Tibial artery (tissue), 4 donors: Measurements from ENCODE around the gene PCDHB2.

Source experiments
- DNase-seq, 2 donors: peaks; one replicate each; pipeline ENCODE4 v3.0.0-alpha.2; 2019
- H3K27ac ChIP-seq, 2 donors: fragments of 200-600 bp; sonication (generic) in 1 of 2; 1 replicate in 1 of 2; 2 replicates in 1 of 2; pipeline ENCODE4 v1.5.1; 2018 to 2019; ENCODE audit warnings: mild to moderate bottlenecking in 1 of 2
- H3K27me3 ChIP-seq, 2 donors: fragments of 200-600 bp; sonication (generic) in 1 of 2; one replicate each; pipeline versions ENCODE4 v1.5.1 to v1.6.0; 2016 to 2019
- H3K36me3 ChIP-seq, 3 donors: fragments of 200-600 bp; sonication (generic) in 2 of 3; one replicate each; pipeline ENCODE4 v1.5.1; 2016 to 2019; ENCODE audit warnings: mild to moderate bottlenecking in 2 of 3
- H3K4me1 ChIP-seq, 4 donors: fragments of 200-600 bp; sonication (generic) in 2 of 4; 1 replicate in 3 of 4; 2 replicates in 1 of 4; pipeline ENCODE4 v1.5.1; 2016 to 2019
- H3K4me3 ChIP-seq, 2 donors: fragments of 200-600 bp; sonication (generic) in 1 of 2; 1 replicate in 1 of 2; 2 replicates in 1 of 2; pipeline ENCODE4 v1.5.1; 2018 to 2019; ENCODE audit warnings: mild to moderate bottlenecking in 2 of 2
- H3K9me3 ChIP-seq, 3 donors: fragments of 200-600 bp; sonication (generic) in 1 of 3; one replicate each; pipeline ENCODE4 v1.5.1; 2016 to 2019
- intact Hi-C: fragments of 100-400 bp; cut with DNase I; formaldehyde crosslinking; loops from one replicate; pipeline ENCODE4 v1.15.0; 2023; ENCODE audit warnings: low total_unique reads
- TF ChIP-seq, protein P1 (sequence below), 2 experiments: fragments of 200-600 bp in 1 of 2; fragments of 450-650 bp in 1 of 2; IDR thresholded peaks; one replicate each; pipeline ENCODE4 v1.5.1; 2017 to 2019; ENCODE audit warnings: antibody characterized with exemption in 2 of 2, mild to moderate bottlenecking in 1 of 2, moderate library complexity in 1 of 2

PCDHB2 gene

DNA sequence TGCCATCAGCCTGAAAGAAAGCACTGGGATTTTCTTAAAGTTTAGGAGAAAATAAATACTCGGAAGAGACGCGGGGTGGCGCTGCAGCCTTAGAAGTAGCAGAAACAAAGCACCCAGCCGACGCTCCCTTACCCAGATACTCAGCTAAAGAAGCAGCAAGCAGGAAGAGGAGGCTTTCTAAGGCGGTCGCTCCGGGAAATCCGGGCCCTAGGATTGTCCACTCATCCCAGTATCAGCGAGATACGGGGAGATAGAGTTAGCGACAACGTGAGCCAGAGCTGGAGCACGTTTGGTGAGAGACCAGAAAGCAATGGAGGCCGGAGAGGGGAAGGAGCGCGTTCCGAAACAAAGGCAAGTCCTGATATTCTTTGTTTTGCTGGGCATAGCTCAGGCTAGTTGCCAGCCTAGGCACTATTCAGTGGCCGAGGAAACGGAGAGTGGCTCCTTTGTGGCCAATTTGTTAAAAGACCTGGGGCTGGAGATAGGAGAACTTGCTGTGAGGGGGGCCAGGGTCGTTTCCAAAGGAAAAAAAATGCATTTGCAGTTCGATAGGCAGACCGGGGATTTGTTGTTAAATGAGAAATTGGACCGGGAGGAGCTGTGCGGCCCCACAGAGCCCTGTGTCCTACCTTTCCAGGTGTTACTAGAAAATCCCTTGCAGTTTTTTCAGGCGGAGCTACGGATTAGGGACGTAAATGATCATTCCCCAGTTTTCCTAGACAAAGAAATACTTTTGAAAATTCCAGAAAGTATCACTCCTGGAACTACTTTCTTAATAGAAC lies at the start of gene PCDHB2:
Gene PCDHB2 (plus strand): TSS at position 135 of the 782 bp plus-strand sequence. CDS start 176 bp downstream, at position 311.
- Histone ChIP-seq H3K27me3 (peaks cover 0 to 4% of the 10 kb centered on the region in 2 donors), H3K4me3 (peak within 1 kb of the TSS; percentile 17 to 29), H3K36me3 (peaks cover 0 to 3% (median 0%) of the 10 kb centered on the region in 3 donors), H3K4me1 (no peaks in the 10 kb centered on the region), H3K27ac (no peak within 1 kb of the TSS), H3K9me3 (peaks cover 3 to 78% (median 49%) of the 10 kb centered on the region in 3 donors)
- TF ChIP-seq, protein P1, sequence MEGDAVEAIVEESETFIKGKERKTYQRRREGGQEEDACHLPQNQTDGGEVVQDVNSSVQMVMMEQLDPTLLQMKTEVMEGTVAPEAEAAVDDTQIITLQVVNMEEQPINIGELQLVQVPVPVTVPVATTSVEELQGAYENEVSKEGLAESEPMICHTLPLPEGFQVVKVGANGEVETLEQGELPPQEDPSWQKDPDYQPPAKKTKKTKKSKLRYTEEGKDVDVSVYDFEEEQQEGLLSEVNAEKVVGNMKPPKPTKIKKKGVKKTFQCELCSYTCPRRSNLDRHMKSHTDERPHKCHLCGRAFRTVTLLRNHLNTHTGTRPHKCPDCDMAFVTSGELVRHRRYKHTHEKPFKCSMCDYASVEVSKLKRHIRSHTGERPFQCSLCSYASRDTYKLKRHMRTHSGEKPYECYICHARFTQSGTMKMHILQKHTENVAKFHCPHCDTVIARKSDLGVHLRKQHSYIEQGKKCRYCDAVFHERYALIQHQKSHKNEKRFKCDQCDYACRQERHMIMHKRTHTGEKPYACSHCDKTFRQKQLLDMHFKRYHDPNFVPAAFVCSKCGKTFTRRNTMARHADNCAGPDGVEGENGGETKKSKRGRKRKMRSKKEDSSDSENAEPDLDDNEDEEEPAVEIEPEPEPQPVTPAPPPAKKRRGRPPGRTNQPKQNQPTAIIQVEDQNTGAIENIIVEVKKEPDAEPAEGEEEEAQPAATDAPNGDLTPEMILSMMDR (IDR thresholded peaks at IDR 0.05): no peak
- DNase-seq: peak in 1 of 2 donors; percentile 25
- intact Hi-C loops: no loop called here

DNA sequence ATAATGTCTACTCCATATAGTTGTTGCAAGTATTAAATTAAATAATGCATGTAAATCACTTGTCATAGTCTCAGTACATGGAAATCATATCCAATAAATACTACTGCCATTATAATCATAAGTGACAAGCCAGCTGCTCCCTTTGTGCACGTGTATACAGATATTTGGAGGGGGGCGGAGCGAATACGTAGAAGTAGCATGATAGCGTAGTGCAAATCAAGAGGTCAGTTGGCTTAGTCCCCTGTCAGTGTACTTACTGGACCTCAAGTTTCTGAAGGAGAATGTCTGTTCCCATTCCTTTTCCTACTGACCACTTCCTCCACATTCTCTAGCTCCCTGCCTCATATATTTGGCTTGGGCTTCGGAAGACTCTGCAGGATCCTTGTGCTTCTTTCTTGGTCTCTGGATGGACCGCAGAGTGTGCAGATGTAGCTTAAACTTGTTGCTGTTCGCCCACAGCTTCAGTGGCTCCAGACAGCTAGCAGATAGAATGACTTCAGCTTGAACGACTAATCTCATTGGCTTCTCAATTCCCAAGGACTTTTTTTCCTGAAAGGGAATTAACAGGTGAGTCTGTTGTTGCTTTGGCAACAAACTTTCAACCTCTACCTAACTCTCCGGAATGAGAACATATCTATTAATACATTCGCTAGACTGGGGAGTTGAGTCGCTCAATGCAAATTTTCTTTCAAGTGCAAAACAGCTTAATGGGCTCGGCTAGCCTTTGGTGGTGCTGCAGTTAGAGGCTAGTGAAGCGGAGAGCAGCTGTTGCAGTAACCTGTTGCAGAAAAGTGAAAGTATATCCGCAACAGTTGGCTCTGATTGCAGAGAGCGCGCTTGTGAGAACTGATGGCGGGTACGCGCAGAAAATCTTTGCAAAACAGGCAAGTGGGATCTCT lies 43.5 kb upstream of the PCDHB2 start, which contains the start of gene PCDHB1:
Gene PCDHB1 (plus strand): TSS at position 753 of the 899 bp plus-strand sequence. CDS start 97 bp downstream, at position 850.
- peaks cover 0 to 20% of the 10 kb centered on the region in 2 donors for H3K27me3 ChIP-seq
- no peak within 1 kb of the TSS for H3K27ac ChIP-seq
- no peaks in the 10 kb centered on the region for H3K9me3 ChIP-seq
- TF ChIP-seq, protein P1 (IDR thresholded peaks at IDR 0.05): no peak
- H3K36me3 ChIP-seq: no peaks in the 10 kb centered on the region
- H3K4me1 ChIP-seq: peaks cover 0 to 14% (median 4%) of the 10 kb centered on the region in 4 donors
- DNase-seq: no peak
- intact Hi-C loops: no loop called here
- peak within 1 kb of the TSS; percentile 46 to 50 for H3K4me3 ChIP-seq

DNA sequence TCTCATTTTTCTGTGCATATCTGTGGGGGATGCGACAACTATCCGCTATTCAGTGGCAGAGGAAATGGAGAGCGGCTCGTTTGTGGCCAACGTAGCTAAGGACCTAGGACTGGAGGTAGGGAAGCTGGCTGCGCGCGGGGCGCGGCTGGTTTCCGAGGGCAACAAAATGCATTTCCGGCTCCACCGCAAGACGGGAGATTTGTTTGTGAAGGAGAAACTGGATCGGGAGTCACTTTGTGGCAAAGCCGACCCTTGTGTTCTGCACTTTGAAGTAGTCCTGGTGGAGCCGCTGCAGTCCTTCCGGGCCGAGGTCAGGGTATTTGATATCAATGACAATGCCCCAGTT lies 42.9 kb upstream of the PCDHB2 start:
- peaks cover 0 to 20% of the 10 kb centered on the region in 2 donors for H3K27me3 ChIP-seq
- no peak overlapping the region for H3K27ac ChIP-seq
- no peaks in the 10 kb centered on the region for H3K36me3 ChIP-seq
- intact Hi-C loops: no loop called here
- H3K4me1 ChIP-seq: peaks cover 0 to 14% (median 4%) of the 10 kb centered on the region in 4 donors
- H3K4me3 ChIP-seq: peak overlapping the region; percentile 46 to 50
- no peaks in the 10 kb centered on the region for H3K9me3 ChIP-seq
- TF ChIP-seq, protein P1 (IDR thresholded peaks at IDR 0.05): no peak
- no peak for DNase-seq

DNA sequence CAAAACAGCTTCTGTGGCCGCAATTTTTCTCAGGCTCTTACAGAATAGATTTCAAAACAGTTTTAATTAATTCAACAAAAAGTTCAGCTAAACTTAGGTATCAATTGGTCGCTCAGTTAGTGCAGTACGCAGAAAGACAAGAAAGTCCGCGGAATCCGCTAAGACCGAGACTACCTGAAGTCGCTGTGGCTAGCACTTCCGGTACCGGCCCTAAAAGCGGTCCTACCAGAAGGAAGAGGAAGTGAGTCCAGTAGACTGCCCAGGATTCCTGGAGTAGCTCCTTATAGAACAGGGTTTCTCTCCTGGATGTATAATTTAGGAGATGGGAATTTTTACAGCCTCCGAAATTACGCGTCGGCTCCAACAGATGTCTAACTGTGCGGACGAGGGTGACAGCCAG lies 16.6 kb upstream of the PCDHB2 start:
- no peaks in the 10 kb centered on the region for H3K36me3 ChIP-seq
- intact Hi-C loops: no loop called here

DNA sequence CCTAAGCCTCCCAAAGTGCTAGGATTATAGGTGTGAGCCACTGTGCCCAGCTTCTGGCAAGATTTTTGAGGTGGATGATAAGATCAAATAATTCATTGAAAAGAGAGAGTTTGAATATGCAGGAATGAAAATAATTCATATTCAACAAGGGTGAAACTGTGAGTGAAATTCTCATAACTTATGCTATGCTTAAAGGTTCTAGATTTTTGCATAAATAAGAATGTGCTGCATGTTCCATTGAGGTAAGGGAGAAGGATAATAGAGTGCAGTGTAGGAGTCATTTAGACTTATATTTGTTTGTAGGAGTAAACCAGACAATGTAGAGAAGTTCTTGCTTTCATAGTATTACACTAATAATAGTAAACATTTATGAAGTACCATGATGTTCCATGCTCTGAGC lies 12.2 kb upstream of the PCDHB2 start:
- intact Hi-C loops: no loop called here
- H3K27ac ChIP-seq: no peak overlapping the region
- H3K27me3 ChIP-seq: peaks cover 0 to 11% of the 10 kb centered on the region in 2 donors
- peaks cover 0 to 24% (median 15%) of the 10 kb centered on the region in 3 donors for H3K9me3 ChIP-seq
- no peaks in the 10 kb centered on the region for H3K36me3 ChIP-seq
- TF ChIP-seq, protein P1 (IDR thresholded peaks at IDR 0.05): no peak
- H3K4me3 ChIP-seq: no peak overlapping the region
- no peak for DNase-seq
- H3K4me1 ChIP-seq: no peaks in the 10 kb centered on the region

More for the DNA sequence above, 16.6 kb upstream of the PCDHB2 start:
- H3K4me3 ChIP-seq: peak overlapping the region in 1 of 2 donors; percentile 33
- no peaks in the 10 kb centered on the region for H3K4me1 ChIP-seq
- no peak for DNase-seq
- TF ChIP-seq, protein P1 (IDR thresholded peaks at IDR 0.05): no peak
- H3K27me3 ChIP-seq: peaks cover 0 to 16% of the 10 kb centered on the region in 2 donors
- H3K27ac ChIP-seq: no peak overlapping the region
- peaks cover 0 to 15% (median 12%) of the 10 kb centered on the region in 3 donors for H3K9me3 ChIP-seq
